ENCODE data around the gene PRKD1. TPM values are rescaled to one million over a fixed set of nuclear protein-coding genes. Genes with fewer than 3 reads are reported as not detected.

PRKD1 gene
- total RNA-seq, 1 experiment from 2014 or later: not detected

- Histone ChIP-seq H3K4me3 (replicated peaks in 1 of 2; ENCODE audit: low read depth in 1 of 2, low read length in 2 of 2) (no peak overlapping the region), H3K27ac (ENCODE audit: low read depth, low read length) (no peak overlapping the region), H3K9ac (ENCODE audit: low read length) (no peak overlapping the region), H3K27me3 (ENCODE audit: insufficient read depth, low read length) (no peaks in the 10 kb centered on the region), H3K4me2 (ENCODE audit: low read length) (no peak overlapping the region), H3K9me2 (ENCODE audit: insufficient read depth) (no peaks in the 10 kb centered on the region), H3K9me3 (ENCODE audit: control insufficient read depth in 1 of 2, insufficient read depth in 1 of 2, low read depth in 1 of 2, low read length in 2 of 2) (peaks cover 13 to 28% of the 10 kb centered on the region in 2 experiments; a peak in 3 of 4 replicates), H3K36me3 (ENCODE audit: control insufficient read depth in 1 of 2, insufficient read depth in 2 of 2, low read length in 2 of 2) (no peaks in the 10 kb centered on the region), H3K79me2 (ENCODE audit: insufficient read depth, low read length) (no peaks in the 10 kb centered on the region), H2AFZ (ENCODE audit: low read depth, low read length, poor library complexity, severe bottlenecking) (no peak overlapping the region), H4K20me1 (ENCODE audit: insufficient read depth) (no peaks in the 10 kb centered on the region), H3K4me1 (ENCODE audit: control insufficient read depth in 1 of 2, insufficient read depth in 2 of 2, low read length in 2 of 2) (no peaks in the 10 kb centered on the region)
- DNase-seq (ENCODE audit: low read depth, low spot score) (no peak), ATAC-seq (no peak)
- ChIA-PET CTCF (no interaction called here), POLR2A (no interaction called here), RAD21 (ENCODE audit: low non-redundant PET in 1 of 2, low total read pairs in 2 of 2, uncharacterized antibody in 2 of 2, unreplicated experiment in 2 of 2) (no interaction called here)
- intact Hi-C loops (cut with micrococcal nuclease): no loop called here
- TF ChIP-seq RAD21 (IDR thresholded peaks at IDR 0.05; ENCODE audit: low read depth): no peak
- no peak for TF ChIP-seq SRF (IDR thresholded peaks at IDR 0.05; ENCODE audit: low read depth)
- no peak for TF ChIP-seq EZH2phosphoT487 (IDR thresholded peaks at IDR 0.05; ENCODE audit: borderline replicate concordance)
- TF ChIP-seq, protein P1, sequence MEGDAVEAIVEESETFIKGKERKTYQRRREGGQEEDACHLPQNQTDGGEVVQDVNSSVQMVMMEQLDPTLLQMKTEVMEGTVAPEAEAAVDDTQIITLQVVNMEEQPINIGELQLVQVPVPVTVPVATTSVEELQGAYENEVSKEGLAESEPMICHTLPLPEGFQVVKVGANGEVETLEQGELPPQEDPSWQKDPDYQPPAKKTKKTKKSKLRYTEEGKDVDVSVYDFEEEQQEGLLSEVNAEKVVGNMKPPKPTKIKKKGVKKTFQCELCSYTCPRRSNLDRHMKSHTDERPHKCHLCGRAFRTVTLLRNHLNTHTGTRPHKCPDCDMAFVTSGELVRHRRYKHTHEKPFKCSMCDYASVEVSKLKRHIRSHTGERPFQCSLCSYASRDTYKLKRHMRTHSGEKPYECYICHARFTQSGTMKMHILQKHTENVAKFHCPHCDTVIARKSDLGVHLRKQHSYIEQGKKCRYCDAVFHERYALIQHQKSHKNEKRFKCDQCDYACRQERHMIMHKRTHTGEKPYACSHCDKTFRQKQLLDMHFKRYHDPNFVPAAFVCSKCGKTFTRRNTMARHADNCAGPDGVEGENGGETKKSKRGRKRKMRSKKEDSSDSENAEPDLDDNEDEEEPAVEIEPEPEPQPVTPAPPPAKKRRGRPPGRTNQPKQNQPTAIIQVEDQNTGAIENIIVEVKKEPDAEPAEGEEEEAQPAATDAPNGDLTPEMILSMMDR (IDR thresholded peaks at IDR 0.05 in 2 of 3, conservative IDR thresholded peaks at IDR 0.05 in 1 of 3; ENCODE audit: borderline replicate concordance in 1 of 3, insufficient read depth in 1 of 3, low read depth in 2 of 3, low read length in 2 of 3): no peak
- TF ChIP-seq EZH2 (IDR thresholded peaks at IDR 0.05): no peak
- TF ChIP-seq, protein P2, sequence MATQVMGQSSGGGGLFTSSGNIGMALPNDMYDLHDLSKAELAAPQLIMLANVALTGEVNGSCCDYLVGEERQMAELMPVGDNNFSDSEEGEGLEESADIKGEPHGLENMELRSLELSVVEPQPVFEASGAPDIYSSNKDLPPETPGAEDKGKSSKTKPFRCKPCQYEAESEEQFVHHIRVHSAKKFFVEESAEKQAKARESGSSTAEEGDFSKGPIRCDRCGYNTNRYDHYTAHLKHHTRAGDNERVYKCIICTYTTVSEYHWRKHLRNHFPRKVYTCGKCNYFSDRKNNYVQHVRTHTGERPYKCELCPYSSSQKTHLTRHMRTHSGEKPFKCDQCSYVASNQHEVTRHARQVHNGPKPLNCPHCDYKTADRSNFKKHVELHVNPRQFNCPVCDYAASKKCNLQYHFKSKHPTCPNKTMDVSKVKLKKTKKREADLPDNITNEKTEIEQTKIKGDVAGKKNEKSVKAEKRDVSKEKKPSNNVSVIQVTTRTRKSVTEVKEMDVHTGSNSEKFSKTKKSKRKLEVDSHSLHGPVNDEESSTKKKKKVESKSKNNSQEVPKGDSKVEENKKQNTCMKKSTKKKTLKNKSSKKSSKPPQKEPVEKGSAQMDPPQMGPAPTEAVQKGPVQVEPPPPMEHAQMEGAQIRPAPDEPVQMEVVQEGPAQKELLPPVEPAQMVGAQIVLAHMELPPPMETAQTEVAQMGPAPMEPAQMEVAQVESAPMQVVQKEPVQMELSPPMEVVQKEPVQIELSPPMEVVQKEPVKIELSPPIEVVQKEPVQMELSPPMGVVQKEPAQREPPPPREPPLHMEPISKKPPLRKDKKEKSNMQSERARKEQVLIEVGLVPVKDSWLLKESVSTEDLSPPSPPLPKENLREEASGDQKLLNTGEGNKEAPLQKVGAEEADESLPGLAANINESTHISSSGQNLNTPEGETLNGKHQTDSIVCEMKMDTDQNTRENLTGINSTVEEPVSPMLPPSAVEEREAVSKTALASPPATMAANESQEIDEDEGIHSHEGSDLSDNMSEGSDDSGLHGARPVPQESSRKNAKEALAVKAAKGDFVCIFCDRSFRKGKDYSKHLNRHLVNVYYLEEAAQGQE (IDR thresholded peaks at IDR 0.05; ENCODE audit: low read depth): no peak
- BruUV-seq (replicated peaks): no TSS peak
Measured at GRCh38 chr14:29796853-29797252, 130.8 kb downstream of the PRKD1 start.

Measured in HCT116 (cell line).